ENCODE data around the gene ROBO1. TPM values are rescaled to one million over a fixed set of nuclear protein-coding genes. Genes with fewer than 3 reads are reported as not detected.

The ROBO1 gene
- total RNA-seq, 2 donors from 2014 or later = 7.6 to 19.7 TPM

DNA sequence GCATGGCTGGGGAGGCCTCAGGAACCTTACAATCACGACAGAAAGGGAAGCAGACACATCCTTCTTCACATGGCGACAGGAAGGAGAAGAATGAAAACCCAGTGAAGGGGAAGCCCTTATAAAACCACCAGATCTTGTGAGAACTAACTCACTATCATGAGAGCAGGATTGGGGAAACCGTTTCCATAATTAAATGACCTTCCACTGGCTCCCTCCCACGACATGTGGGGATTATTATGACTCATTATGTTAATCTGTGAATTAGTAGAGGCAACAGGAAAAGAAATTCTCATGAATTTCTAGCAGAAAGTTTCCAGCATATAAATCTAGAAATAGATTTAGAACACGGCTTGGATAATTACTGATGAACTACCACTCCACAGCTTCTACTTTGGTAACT, 937.3 kb downstream of the ROBO1 start:
- no peaks in the 10 kb centered on the region for H3K9me3 ChIP-seq

DNA sequence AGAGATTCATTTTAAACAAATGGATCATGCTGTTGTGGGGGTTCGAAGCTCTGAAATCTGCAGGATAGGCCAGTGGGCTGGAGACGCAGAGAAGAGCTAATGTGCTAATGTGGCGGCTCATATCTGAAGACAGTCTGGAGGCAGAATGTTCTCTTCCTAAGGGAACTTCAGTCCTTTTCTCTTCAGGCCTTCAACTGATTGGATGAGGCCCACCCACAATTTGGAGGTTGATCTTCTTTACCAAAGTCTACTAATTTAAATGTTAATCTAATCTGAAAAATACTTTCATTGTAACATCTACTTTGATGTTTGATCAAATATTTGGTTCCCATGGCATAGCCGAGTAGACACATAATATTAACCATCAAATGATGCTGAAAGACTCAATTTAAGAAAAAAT, 940.2 kb downstream of the ROBO1 start:
- Histone ChIP-seq H3K4me3 (no peak overlapping the region), H3K9me3 (no peaks in the 10 kb centered on the region), H3K27me3 (no peaks in the 10 kb centered on the region), H3K4me1 (no peaks in the 10 kb centered on the region), H3K27ac (no peak overlapping the region), H3K36me3 (no peaks in the 10 kb centered on the region)
- DNase-seq (ENCODE audit: low spot score) = no peak
- TF ChIP-seq, protein P1, sequence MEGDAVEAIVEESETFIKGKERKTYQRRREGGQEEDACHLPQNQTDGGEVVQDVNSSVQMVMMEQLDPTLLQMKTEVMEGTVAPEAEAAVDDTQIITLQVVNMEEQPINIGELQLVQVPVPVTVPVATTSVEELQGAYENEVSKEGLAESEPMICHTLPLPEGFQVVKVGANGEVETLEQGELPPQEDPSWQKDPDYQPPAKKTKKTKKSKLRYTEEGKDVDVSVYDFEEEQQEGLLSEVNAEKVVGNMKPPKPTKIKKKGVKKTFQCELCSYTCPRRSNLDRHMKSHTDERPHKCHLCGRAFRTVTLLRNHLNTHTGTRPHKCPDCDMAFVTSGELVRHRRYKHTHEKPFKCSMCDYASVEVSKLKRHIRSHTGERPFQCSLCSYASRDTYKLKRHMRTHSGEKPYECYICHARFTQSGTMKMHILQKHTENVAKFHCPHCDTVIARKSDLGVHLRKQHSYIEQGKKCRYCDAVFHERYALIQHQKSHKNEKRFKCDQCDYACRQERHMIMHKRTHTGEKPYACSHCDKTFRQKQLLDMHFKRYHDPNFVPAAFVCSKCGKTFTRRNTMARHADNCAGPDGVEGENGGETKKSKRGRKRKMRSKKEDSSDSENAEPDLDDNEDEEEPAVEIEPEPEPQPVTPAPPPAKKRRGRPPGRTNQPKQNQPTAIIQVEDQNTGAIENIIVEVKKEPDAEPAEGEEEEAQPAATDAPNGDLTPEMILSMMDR (IDR thresholded peaks at IDR 0.05) = no peak

More for the DNA sequence above, 937.3 kb downstream of the ROBO1 start:
- TF ChIP-seq, protein P1 (IDR thresholded peaks at IDR 0.05) = no peak
- no peaks in the 10 kb centered on the region for H3K27me3 ChIP-seq
- no peaks in the 10 kb centered on the region for H3K36me3 ChIP-seq
- no peak overlapping the region for H3K4me3 ChIP-seq
- no peak overlapping the region for H3K27ac ChIP-seq
- DNase-seq (ENCODE audit: low spot score) = no peak
- no peaks in the 10 kb centered on the region for H3K4me1 ChIP-seq

DNA sequence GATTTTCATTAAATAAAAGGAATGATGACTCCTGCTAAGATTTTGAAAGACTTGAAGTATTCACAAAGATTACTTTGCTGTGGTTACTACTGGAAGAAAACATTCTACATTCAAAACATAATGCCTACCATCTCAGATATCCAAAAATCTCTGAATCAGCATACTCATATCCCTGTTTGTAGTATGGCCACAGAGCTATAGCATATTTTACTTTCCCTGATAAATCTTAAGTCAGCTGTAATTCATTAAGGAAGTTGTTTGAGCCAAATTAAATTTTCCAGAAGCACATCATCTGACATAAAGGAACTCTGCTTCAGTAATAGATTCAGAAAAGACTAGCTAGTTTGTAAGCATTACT, 942.0 kb downstream of the ROBO1 start:
- TF ChIP-seq, protein P1 (IDR thresholded peaks at IDR 0.05) = no peak
- no peaks in the 10 kb centered on the region for H3K27me3 ChIP-seq
- H3K36me3 ChIP-seq = no peaks in the 10 kb centered on the region
- DNase-seq (ENCODE audit: low spot score) = no peak
- H3K4me1 ChIP-seq = no peaks in the 10 kb centered on the region
- no peak overlapping the region for H3K4me3 ChIP-seq
- H3K27ac ChIP-seq = no peak overlapping the region
- H3K9me3 ChIP-seq = no peaks in the 10 kb centered on the region

DNA sequence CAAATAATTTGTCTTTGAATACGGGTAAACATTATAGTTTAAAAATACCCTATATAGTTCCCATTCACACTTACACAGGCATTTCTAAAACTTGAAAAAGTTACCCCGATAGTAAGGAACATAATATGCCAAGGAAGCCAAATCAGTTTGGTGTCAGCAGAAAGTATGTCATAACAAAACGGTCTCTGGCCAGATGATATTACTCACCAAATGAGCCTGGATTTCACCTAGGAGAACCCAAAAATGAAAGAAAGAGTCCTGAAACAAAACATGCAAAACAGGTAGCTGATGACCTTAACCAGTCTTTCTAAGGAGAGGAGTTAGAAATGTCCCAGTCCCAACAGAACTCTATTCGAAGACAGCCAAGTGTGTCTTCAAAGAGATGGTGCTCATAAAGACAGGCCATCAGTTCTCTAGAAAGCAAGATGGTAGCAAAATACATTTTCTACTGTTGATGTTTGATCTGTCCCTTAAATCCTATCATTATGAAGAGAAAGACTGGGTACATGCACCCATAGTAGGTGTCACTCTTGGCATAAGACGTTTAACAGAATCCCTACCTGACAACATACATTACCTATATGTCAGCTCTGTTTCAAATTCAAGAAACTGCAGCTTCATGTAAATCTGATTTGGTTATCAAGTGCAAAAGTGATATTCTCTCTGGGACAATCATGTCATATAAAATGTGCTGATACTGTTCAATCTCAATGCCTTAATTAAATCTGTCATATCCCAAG, 942.5 kb downstream of the ROBO1 start:
- no peaks in the 10 kb centered on the region for H3K36me3 ChIP-seq
- no peaks in the 10 kb centered on the region for H3K27me3 ChIP-seq
- no peaks in the 10 kb centered on the region for H3K9me3 ChIP-seq
- peaks cover 0 to 4% of the 10 kb centered on the region in 2 donors for H3K4me1 ChIP-seq
- H3K27ac ChIP-seq = no peak overlapping the region
- no peak overlapping the region for H3K4me3 ChIP-seq
- DNase-seq (ENCODE audit: low spot score) = no peak
- TF ChIP-seq, protein P1 (IDR thresholded peaks at IDR 0.05) = no peak

DNA sequence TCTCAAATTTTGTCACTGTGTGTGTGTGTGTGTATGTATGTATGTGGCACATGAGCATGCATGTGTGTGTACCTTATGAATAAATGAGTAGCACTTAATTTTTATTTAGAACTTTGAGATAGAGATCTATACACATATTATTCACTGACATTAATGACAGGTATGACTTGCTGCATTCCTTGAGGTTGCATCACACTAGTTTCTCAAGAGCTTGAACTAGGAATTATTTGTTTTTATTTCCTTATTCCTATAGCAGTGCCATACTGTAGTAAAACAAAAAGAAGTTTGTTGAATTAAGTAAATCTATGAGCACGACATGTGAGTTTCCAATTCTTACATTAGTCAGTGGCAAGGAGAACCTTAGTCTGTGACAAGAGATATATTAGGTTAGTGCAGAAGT, 943.9 kb downstream of the ROBO1 start:
- DNase-seq (ENCODE audit: low spot score) = no peak
- Histone ChIP-seq H3K9me3 (no peaks in the 10 kb centered on the region), H3K36me3 (no peaks in the 10 kb centered on the region), H3K4me1 (peaks cover 0 to 6% of the 10 kb centered on the region in 2 donors), H3K27me3 (no peaks in the 10 kb centered on the region), H3K27ac (no peak overlapping the region), H3K4me3 (no peak overlapping the region)
- TF ChIP-seq, protein P1 (IDR thresholded peaks at IDR 0.05) = no peak

DNA sequence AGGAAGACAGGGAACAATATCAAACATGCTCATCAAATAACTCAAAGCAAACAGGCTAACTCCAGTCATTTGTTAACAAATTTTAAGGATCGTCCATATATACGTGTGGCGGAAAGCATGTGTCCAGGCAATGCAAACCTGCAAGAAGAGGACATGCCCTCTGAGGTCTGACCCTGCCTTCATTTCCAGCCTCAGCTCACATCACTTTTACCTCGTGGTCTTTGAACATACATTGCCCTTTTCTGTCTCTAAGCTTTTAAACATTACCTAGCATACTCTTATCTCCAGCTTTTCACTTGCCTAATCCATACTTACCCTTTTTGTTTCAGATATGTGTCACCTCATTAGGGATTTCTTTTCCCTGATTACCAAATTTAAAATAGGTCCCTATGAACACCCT, 944.4 kb downstream of the ROBO1 start:
- H3K27ac ChIP-seq = no peak overlapping the region
- TF ChIP-seq, protein P1 (IDR thresholded peaks at IDR 0.05) = no peak
- no peak overlapping the region for H3K4me3 ChIP-seq
- H3K27me3 ChIP-seq = no peaks in the 10 kb centered on the region
- H3K4me1 ChIP-seq = peaks cover 0 to 6% of the 10 kb centered on the region in 2 donors
- no peak for DNase-seq (ENCODE audit: low spot score)
- no peaks in the 10 kb centered on the region for H3K36me3 ChIP-seq
- no peaks in the 10 kb centered on the region for H3K9me3 ChIP-seq

Data from right atrium auricular region (tissue), 2 donors.